GM06990 (cell line): ENCODE results near the gene FCN2.

Experiments
- DNase-seq: peaks from one replicate; pipeline ENCODE4 v3.0.0-alpha.2; 2011; ENCODE audit not compliant: insufficient read length; ENCODE audit errors: extremely low read depth
- H3K27me3 ChIP-seq: replicated peaks from 2 replicates; pipeline ENCODE4 v1.6.0; 2011; ENCODE audit warnings: low read length; ENCODE audit not compliant: control insufficient read depth, insufficient read depth
- H3K36me3 ChIP-seq: 2 replicates; pipeline ENCODE4 v1.5.1; 2011; ENCODE audit warnings: low read length; ENCODE audit not compliant: control insufficient read depth, insufficient read depth
- H3K4me3 ChIP-seq: replicated peaks from 2 replicates; pipeline ENCODE4 v1.5.1; 2011; ENCODE audit warnings: low read depth, mild to moderate bottlenecking, control low read depth, low read length
- TF ChIP-seq, protein P1 (sequence below): IDR thresholded peaks from 2 replicates; pipeline ENCODE4 v1.5.1; 2011; ENCODE audit warnings: low read length, control low read depth, mild to moderate bottlenecking, inconsistent platforms; ENCODE audit not compliant: insufficient read depth, poor library complexity, severe bottlenecking

Gene FCN2

DNA sequence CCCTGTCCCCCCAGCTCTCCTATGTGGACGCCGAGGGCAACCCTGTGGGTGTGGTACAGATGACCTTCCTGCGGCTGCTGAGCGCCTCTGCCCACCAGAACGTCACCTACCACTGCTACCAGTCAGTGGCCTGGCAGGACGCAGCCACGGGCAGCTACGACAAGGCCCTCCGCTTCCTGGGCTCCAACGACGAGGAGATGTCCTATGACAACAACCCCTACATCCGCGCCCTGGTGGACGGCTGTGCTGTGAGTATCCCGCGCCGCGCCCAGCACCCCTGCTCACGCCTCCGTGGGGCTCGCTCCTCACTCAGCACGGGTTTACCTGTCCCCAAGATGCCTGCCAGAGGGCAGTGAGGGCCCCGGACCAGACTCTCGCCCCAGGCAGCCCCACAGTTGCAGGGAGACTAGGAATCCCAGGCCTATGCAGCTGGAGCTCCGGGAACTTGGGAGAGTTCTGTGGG is 45.6 kb upstream of the FCN2 start:
- no peak for DNase-seq
- Histone ChIP-seq H3K4me3 (no peak overlapping the region), H3K36me3 (no peaks in the 10 kb centered on the region), H3K27me3 (no peaks in the 10 kb centered on the region; the same call in 1 of the 2 replicates)
- TF ChIP-seq, protein P1, sequence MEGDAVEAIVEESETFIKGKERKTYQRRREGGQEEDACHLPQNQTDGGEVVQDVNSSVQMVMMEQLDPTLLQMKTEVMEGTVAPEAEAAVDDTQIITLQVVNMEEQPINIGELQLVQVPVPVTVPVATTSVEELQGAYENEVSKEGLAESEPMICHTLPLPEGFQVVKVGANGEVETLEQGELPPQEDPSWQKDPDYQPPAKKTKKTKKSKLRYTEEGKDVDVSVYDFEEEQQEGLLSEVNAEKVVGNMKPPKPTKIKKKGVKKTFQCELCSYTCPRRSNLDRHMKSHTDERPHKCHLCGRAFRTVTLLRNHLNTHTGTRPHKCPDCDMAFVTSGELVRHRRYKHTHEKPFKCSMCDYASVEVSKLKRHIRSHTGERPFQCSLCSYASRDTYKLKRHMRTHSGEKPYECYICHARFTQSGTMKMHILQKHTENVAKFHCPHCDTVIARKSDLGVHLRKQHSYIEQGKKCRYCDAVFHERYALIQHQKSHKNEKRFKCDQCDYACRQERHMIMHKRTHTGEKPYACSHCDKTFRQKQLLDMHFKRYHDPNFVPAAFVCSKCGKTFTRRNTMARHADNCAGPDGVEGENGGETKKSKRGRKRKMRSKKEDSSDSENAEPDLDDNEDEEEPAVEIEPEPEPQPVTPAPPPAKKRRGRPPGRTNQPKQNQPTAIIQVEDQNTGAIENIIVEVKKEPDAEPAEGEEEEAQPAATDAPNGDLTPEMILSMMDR = no peak

DNA sequence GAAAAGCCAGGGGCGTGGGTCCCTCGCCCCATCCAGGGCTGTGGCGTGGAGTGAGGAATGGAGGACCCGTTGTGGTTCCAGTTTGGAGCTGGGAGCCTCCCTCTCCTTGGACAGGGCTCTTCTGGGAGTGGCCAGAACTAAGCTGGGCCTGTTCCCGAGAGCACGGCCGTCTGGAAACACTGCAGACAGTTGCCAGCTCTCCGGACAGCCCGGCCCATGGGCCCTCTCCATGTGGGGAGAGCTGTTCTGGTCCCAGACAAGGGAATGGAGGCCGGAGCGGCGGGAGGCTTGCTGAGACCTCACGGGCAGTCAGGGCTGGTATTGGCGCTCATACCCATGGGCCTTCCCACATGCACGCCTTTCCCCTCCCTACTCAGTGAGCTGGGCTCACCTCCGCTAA is 45.2 kb upstream of the FCN2 start:
- Histone ChIP-seq H3K27me3 (no peaks in the 10 kb centered on the region; the same call in 1 of the 2 replicates), H3K4me3 (no peak overlapping the region), H3K36me3 (no peaks in the 10 kb centered on the region)
- TF ChIP-seq, protein P1 = no peak
- no peak for DNase-seq

DNA sequence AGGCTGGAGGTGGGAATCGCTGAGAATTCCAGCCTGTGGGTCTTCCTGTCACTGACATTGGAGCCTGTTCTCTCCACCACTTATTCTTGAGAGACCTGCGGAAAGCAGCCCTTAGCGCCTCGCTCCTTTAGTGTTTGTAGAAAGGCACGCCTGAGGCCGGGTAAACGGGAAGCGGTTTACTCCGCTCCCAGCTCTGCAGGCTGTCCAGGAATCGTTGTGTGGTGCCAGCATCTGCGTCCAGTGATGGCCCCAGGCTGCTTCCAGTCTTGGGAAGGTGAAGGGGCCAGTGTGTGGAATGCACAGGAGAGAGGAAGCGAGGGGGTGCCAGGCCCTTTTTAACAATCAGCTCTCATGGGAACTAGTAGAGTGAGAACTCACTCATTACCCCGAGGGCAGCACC is 44.6 kb upstream of the FCN2 start:
- Histone ChIP-seq H3K4me3 (no peak overlapping the region), H3K27me3 (no peaks in the 10 kb centered on the region; the same call in 1 of the 2 replicates), H3K36me3 (no peaks in the 10 kb centered on the region)
- no peak for DNase-seq
- TF ChIP-seq, protein P1 = no peak

DNA sequence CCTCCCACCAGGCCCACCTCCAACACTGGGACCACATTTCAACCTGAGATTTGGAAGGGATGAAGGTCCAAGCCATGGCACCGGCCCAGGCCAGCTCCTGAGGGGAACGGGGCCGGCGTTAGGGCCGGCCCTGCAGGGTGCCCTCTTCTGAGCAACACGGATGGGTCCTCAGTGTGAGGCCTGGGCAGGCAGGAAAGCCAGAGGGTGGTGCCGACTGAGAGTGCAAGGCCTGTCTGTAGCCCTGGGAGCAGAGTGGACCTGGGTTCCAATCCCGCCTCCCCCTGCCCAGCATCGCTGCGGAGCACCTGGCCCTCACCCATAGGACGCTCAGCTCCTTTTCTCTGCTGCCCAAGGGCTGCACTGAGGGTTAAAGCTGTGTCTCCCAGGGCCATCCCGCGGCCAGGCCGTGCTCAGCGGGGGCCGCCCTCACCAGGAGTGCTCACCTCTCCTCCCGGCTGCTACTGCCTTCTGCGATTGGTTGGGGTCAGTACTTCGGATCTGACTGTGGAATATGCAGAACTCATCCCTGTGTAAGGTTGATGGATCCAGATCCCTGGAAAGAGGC is 44.1 kb upstream of the FCN2 start:
- TF ChIP-seq, protein P1 = no peak
- DNase-seq = no peak
- no peaks in the 10 kb centered on the region; the same call in 1 of the 2 replicates for H3K27me3 ChIP-seq
- H3K36me3 ChIP-seq = no peaks in the 10 kb centered on the region
- H3K4me3 ChIP-seq = no peak overlapping the region

DNA sequence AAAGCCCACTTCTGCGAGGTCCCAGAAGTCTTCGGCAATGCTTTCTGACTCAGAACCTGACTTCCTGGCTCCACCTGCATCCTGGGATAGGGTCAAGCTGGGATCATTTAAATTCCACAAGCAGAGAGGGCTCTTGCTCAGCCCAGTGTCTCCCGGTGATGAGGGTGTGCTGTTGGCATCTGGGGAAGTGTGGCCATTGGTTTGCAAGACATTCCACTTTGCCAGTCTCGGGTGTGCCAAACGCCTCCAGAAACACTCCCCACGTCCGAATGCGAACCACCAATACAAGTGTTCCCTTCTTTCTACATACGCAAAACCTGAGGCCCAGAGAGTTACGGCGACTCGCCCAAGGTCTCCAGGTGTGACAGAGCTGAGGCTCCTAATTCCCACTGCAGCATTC is 43.1 kb upstream of the FCN2 start:
- H3K36me3 ChIP-seq = no peaks in the 10 kb centered on the region
- DNase-seq = no peak

More for the DNA sequence above, 43.1 kb upstream of the FCN2 start:
- no peaks in the 10 kb centered on the region; the same call in 1 of the 2 replicates for H3K27me3 ChIP-seq
- H3K4me3 ChIP-seq = no peak overlapping the region
- TF ChIP-seq, protein P1 = no peak
